Stomach (tissue), 9 donors: Measurements from ENCODE around the gene PFDN6. TPM values are rescaled to one million over a fixed set of nuclear protein-coding genes. Genes with fewer than 3 reads are reported as not detected.
A peak's percentile ranks its signal among the peaks of the same experiment; 100 is the strongest.

Experiments
- DNase-seq, 2 donors: peaks; one replicate each; pipeline versions ENCODE4 v3.0.0 to v3.0.0-alpha.2; 2013 to 2019
- H3K27ac ChIP-seq, 5 donors: fragments of 200-600 bp in 4 of 5; sonication (generic) in 4 of 5; one replicate each; pipeline ENCODE4 v1.5.1; 2013 to 2019; ENCODE audit warnings: mild to moderate bottlenecking in 1 of 5, moderate library complexity in 1 of 5
- H3K27me3 ChIP-seq, 3 donors: fragments of 200-600 bp; sonication (generic); one replicate each; pipeline ENCODE4 v1.5.1; 2017 to 2019; ENCODE audit warnings: mixed run types in 1 of 3
- H3K36me3 ChIP-seq, 4 donors: fragments of 200-600 bp; sonication (generic); 1 replicate in 3 of 4; 2 replicates in 1 of 4; pipeline ENCODE4 v1.5.1; 2016 to 2019
- H3K4me1 ChIP-seq, 4 donors: fragments of 200-600 bp; sonication (generic); one replicate each; pipeline ENCODE4 v1.5.1; 2016 to 2019
- H3K4me3 ChIP-seq, 4 donors: fragments of 200-600 bp; sonication (generic) in 3 of 4; one replicate each; pipeline ENCODE4 v1.5.1; 2016 to 2019; ENCODE audit warnings: mild to moderate bottlenecking in 1 of 4
- H3K9me3 ChIP-seq, 4 donors: fragments of 200-600 bp; sonication (generic); one replicate each; pipeline ENCODE4 v1.5.1; 2016 to 2019
- CTCF ChIP-seq, 7 experiments: fragments of 450-650 bp in 4 of 7; fragments of 200-600 bp in 3 of 7; sonication (generic) in 3 of 7; IDR thresholded peaks; one replicate each; pipeline ENCODE4 v1.5.1; 2016 to 2019; ENCODE audit warnings: antibody characterized with exemption in 7 of 7, control low read depth in 2 of 7, mild to moderate bottlenecking in 1 of 7
- EP300 ChIP-seq: sonication (generic); formaldehyde crosslinking; IDR thresholded peaks from one replicate; pipeline ENCODE4 v1.6.1; 2017; ENCODE audit warnings: antibody characterized with exemption
- POLR2A ChIP-seq, 4 donors: fragments of 450-650 bp; IDR thresholded peaks; one replicate each; pipeline ENCODE4 v1.6.1; 2016; ENCODE audit warnings: antibody characterized with exemption in 4 of 4, control low read depth in 2 of 4, mild to moderate bottlenecking in 1 of 4, moderate library complexity in 1 of 4
- POLR2AphosphoS5 ChIP-seq, 3 donors: sonication (generic); formaldehyde crosslinking; IDR thresholded peaks; one replicate each; pipeline ENCODE4 v1.6.1; 2016; ENCODE audit warnings: antibody characterized with exemption in 3 of 3
- WGBS, 5 donors: extraction: QIAGEN DNeasy Blood & Tissue Kit in 3 of 5; methylation state at CpG; one replicate each; pipeline versions ENCODE4 v1.1.5 to v1.1.7; 2013 to 2018; 5-methylcytosine and 5-hydroxymethylcytosine counted together
- intact Hi-C: fragments of 100-400 bp; cut with DNase I; formaldehyde crosslinking; loops from one replicate; pipeline ENCODE4 v1.15.1; 2023; ENCODE audit warnings: low total_unique reads
- polyA plus RNA-seq, 3 donors: library from polyadenylated mRNA; stranded (reverse); fragments of 200-250 nt; gene quantifications; one replicate each; pipeline ENCODE4 v1.2.3, GENCODE V29; 2013
- total RNA-seq, 5 donors: library from RNA; depleted of rRNA; stranded (reverse); fragments of >200 nt; gene quantifications; one replicate each; pipeline versions ENCODE4 v1.1.0 to v1.2.3, GENCODE V29; 2014 to 2016
- donor health status: healthy with polysubstance abuse.
- donor health status: Bipolar disorder and iron deficiency.
- donor health status: healthy.

The PFDN6 gene
- total and polyA plus RNA-seq, 8 donors = 9.7 to 265 (median 32.9) TPM; not detected in 1

- peak overlapping the region; percentile 45 to 61 (median 52) for H3K4me3 ChIP-seq
- DNase-seq = no peak
- TF ChIP-seq EP300 (no peak), CTCF (IDR thresholded peaks at IDR 0.05) (no peak), POLR2A (IDR thresholded peaks at IDR 0.05) (no peak), POLR2AphosphoS5 (IDR thresholded peaks at IDR 0.05) (no peak)
- 10 to 18% (median 13%) methylated on average over 14 to 15 of the region's 15 CpGs for WGBS, 5 donors
- intact Hi-C loops = loop anchor here (5.0 to 10.0 kb wide), 2 partner anchors 88 to 245 kb away; partner anchors contain the start of gene HLA-DOA
- peaks cover 0 to 19% (median 18%) of the 10 kb centered on the region in 4 donors for H3K36me3 ChIP-seq
- no peaks in the 10 kb centered on the region for H3K27me3 ChIP-seq
- peaks cover 22 to 40% (median 28%) of the 10 kb centered on the region in 4 donors for H3K4me1 ChIP-seq
- H3K9me3 ChIP-seq = no peaks in the 10 kb centered on the region
- H3K27ac ChIP-seq = peak overlapping the region; percentile 90 to 97 (median 95)
These were observed 39.4 kb upstream of the PFDN6 start for GRCh38 chr6:33249732-33250630.

- DNase-seq = no peak
- Histone ChIP-seq H3K27me3 (no peaks in the 10 kb centered on the region), H3K27ac (peak overlapping the region in 4 of 5 donors; percentile 90 to 97 (median 96)), H3K4me3 (no peak overlapping the region), H3K9me3 (no peaks in the 10 kb centered on the region), H3K36me3 (peaks cover 0 to 26% (median 22%) of the 10 kb centered on the region in 4 donors), H3K4me1 (peaks cover 22 to 40% (median 28%) of the 10 kb centered on the region in 4 donors)
- intact Hi-C loops = no loop called here
- TF ChIP-seq POLR2A (IDR thresholded peaks at IDR 0.05) (no peak), POLR2AphosphoS5 (IDR thresholded peaks at IDR 0.05) (no peak), CTCF (IDR thresholded peaks at IDR 0.05) (no peak), EP300 (no peak)
- WGBS, 5 donors = 93 to 98% (median 96%) methylated on average over 13 of the region's 13 CpGs
These were observed 38.7 kb upstream of the PFDN6 start for GRCh38 chr6:33250731-33251130.

- intact Hi-C loops = no loop called here
- WGBS, 5 donors = 85 to 89% (median 87%) methylated on average over 6 of the region's 6 CpGs
- Histone ChIP-seq H3K4me3 (no peak overlapping the region), H3K27me3 (no peaks in the 10 kb centered on the region), H3K9me3 (no peaks in the 10 kb centered on the region), H3K4me1 (peaks cover 22 to 40% (median 28%) of the 10 kb centered on the region in 4 donors), H3K36me3 (peaks cover 0 to 28% (median 26%) of the 10 kb centered on the region in 4 donors), H3K27ac (no peak overlapping the region)
- TF ChIP-seq CTCF (IDR thresholded peaks at IDR 0.05) (no peak), POLR2A (IDR thresholded peaks at IDR 0.05) (no peak)
- no peak for DNase-seq
These were observed 37.9 kb upstream of the PFDN6 start for GRCh38 chr6:33251395-33252012.

GRCh38 chr6:33252759-33253158 is 36.6 kb upstream of the PFDN6 start:
- TF ChIP-seq POLR2A (IDR thresholded peaks at IDR 0.05) (no peak), POLR2AphosphoS5 (IDR thresholded peaks at IDR 0.05) (no peak), CTCF (IDR thresholded peaks at IDR 0.05) (no peak), EP300 (no peak)
- DNase-seq = no peak
- Histone ChIP-seq H3K27ac (no peak overlapping the region), H3K4me1 (peaks cover 22 to 36% (median 27%) of the 10 kb centered on the region in 4 donors), H3K27me3 (no peaks in the 10 kb centered on the region), H3K4me3 (no peak overlapping the region), H3K9me3 (peaks cover 0 to 2% (median 0%) of the 10 kb centered on the region in 4 donors), H3K36me3 (peaks cover 8 to 41% (median 36%) of the 10 kb centered on the region in 4 donors)
- intact Hi-C loops = no loop called here
